NCI-H69 (cell line): Measurements from ENCODE around the gene TENT4B.

Experiments used
- DNase-seq: peaks from one replicate; lab custom pipeline; 2025; lab: John Stamatoyannopoulos, UW

The TENT4B gene

GRCh38 chr16:50256604-50257003 is 103.5 kb downstream of the TENT4B start:
- DNase-seq: peak; percentile 30

GRCh38 chr16:50257876-50258275 is 104.8 kb downstream of the TENT4B start:
- no peak for DNase-seq

- peak; percentile 86 for DNase-seq
Measured at GRCh38 chr16:50259334-50260205, 106.5 kb downstream of the TENT4B start.

GRCh38 chr16:50260206-50261159 is 107.4 kb downstream of the TENT4B start:
- DNase-seq: peak; percentile 24

- DNase-seq: no peak
Measured at GRCh38 chr16:50261160-50261706, 108.1 kb downstream of the TENT4B start.

- peak; percentile 61 for DNase-seq
Measured at GRCh38 chr16:50261707-50262235, 108.7 kb downstream of the TENT4B start.

- no peak for DNase-seq
Measured at GRCh38 chr16:50263060-50263909, 110.2 kb downstream of the TENT4B start.

DNA sequence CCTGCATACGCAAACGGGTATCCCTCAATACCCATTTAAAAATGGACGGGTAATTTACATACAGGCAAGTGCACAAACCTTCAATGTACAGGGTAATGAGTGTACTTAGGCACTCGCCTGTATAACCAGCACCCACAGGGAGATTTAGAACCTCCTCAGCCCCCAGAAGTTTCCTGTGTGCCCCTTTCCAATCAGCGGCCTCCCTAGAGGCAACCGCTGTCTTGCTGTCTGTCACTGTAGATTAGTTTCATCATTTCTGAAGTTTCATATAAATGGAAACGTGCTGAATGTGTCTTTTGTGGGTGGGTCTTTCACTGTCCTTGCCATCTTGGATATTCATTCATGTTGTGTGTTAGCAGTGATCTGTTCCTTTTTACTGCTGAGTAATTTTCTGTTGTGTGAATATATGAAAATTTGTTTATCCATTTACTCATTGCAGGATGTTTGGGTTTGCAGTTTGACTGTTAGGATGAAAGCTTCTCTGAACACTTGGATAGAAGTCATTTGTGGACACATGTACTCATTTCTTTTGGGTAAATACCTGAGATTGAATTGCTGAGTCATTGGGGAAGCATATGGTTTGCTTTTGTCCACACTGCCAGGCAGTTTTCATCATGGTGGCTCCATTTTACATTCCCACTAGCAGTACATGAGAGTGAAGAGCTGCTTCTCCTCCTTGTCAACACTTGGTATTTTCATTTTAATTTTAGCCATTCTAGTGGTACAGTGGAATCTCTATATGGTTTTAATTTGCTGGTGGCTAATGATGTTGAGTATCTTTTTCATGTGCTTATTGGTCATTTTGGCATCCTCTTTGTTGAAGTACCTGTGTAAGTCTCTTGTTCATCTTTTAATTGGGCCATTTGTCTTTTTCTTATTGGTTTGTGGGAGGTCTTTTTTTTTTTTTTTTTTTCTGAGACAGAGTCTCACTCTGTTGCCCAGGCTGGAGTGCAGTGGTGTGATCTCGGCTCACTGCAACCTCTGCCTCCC is 111.1 kb downstream of the TENT4B start:
- peak; percentile 50 for DNase-seq

DNA sequence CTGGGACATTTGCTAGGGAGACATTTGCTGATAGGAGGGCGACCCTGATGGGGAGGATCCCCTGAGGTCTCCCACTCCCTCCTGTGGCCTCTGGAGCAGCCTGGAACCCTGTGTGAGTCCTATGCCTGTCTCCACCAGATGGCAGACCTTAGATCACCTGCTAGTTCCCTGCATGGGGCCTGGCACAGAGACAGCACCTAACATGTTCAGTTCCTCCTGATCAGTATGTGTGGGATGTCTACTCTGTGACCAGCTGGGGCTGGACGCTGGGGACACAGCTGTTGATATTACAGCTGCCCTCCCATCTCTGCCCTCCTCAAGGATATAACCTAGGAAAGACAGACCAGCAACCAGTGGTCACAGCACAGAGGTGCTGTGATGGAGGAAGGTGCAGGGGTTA is 112.2 kb downstream of the TENT4B start:
- DNase-seq: peak; percentile 79

- DNase-seq: no peak
Measured at GRCh38 chr16:50265716-50266336, 112.7 kb downstream of the TENT4B start.

GRCh38 chr16:50266337-50267091 is 113.4 kb downstream of the TENT4B start, which contains the start of gene ADCY7:
Gene ADCY7 (plus strand): TSS chr16:50266551. CDS start chr16:50288180, 21,629 bp downstream.
- DNase-seq: peak; percentile 5

DNA sequence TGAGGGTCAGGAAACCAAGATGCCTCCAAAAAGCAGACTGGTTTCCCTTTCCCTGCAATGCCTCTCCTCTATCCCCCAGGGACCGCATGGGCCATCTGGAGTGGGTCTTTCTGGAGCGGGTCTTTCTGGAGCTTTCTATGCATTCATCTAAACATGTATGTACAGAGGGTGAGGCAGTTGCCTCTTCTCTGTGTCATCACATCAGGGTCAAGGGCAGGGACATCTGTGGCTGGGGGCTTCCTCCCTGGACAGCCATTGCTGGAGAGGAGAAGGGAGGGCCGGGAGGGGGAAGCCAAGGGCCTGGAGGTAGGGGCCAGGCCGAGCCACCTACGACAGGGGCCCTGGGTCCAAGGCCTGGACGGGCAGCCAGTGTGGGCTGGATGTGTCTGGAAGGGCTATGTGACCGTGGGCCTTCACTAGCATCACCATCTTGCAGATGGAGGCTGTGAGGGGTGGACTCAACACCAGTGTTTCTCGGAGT is 114.1 kb downstream of the TENT4B start:
- peak; percentile 43 for DNase-seq

- DNase-seq: no peak
Measured at GRCh38 chr16:50267651-50268050, 114.5 kb downstream of the TENT4B start.

GRCh38 chr16:50268352-50268751 is 115.2 kb downstream of the TENT4B start:
- no peak for DNase-seq

GRCh38 chr16:50269061-50269705 is 116.1 kb downstream of the TENT4B start:
- no peak for DNase-seq

GRCh38 chr16:50269769-50270509 is 116.8 kb downstream of the TENT4B start:
- no peak for DNase-seq

DNA sequence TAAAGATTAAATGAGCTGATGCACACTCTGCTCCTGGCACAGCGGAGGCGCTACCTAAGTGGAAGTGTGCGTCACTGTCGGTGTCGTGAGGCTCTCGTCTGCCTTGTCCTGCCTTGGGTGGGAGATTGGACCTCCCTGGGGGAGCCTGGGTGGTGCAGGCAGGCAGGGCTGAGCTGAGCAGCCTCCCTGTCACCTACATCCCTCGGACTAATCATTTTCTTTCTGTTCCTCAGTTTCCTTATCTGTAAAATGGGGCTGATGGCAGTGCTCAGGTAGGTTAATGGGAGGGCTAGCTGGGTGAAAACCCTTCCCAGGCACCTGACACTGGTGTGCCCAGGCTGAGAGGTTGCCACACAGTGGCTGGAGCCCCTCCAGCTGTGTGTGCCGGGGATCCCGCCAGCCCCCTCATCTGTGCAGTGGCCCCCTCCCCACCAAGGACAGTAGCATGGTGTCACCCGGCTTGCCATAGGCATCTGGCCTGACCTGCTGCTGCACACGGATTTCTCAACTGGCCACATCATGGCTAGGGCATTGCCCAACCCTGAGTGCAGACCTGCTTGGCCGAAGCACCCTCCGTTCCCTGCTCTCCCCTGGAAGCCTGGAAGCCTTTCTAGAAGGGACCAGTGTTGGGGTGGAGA is 117.5 kb downstream of the TENT4B start:
- no peak for DNase-seq
